Lower leg skin (tissue), 3 donors: ENCODE results near the gene CDK18.

Experiments
- CTCF ChIP-seq, 3 donors: fragments of 450-650 bp; IDR thresholded peaks; one replicate each; pipeline ENCODE4 v1.5.1; 2016; ENCODE audit warnings: antibody characterized with exemption in 3 of 3, mild to moderate bottlenecking in 3 of 3, moderate library complexity in 2 of 3
- POLR2A ChIP-seq, 2 donors: fragments of 450-650 bp; IDR thresholded peaks; one replicate each; pipeline ENCODE4 v1.6.1; 2016 to 2017; ENCODE audit warnings: antibody characterized with exemption in 2 of 2, mild to moderate bottlenecking in 1 of 2, moderate library complexity in 1 of 2

DNA sequence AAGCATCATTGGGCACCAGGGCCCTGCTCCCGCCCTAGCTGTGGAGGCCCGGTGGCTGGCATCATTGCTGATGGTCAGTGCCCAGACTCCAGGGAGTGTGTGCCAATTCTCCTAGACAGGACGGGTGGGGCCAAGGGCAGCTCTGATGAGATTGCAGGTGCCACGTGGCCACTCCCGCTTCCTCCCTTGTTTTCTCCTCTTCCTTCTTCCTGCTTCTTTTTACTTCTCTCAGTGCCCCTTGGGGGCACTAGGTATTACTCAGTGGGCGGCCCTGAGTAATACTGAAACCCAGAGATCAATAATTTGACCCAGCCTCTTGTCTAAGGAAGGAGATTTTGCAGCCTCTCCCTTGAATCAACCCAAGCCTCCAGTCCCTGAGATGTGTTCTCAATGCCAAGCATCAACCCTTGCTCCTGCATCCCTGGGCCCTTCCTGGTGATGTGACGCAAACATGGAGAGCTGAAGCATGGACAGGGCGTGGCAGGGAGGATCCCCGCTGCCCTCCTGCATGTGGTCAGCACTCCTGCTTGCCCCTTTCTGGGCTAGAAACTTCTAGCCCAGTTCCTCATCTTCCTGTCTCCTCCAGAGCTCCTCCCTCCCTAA is 32.4 kb downstream of the CDK18 start:
- TF ChIP-seq POLR2A (IDR thresholded peaks at IDR 0.05) (no peak), CTCF (IDR thresholded peaks at IDR 0.05) (no peak)
